OCI-LY1 (cell line): ENCODE results near the gene NRAS.

Experiments used
- H2AFZ ChIP-seq: fragments of 200-600 bp; sonication (generic), shearing (Covaris generic); 2 replicates; pipeline ENCODE4 v1.6.0; 2014; ENCODE audit warnings: antibody characterized with exemption, mild to moderate bottlenecking, low read length
- H3F3A ChIP-seq: fragments of 200-600 bp; sonication (generic), shearing (Covaris generic); 2 replicates; pipeline ENCODE4 v1.6.0; 2014; ENCODE audit warnings: mild to moderate bottlenecking, antibody characterized with exemption, low read length, moderate library complexity; ENCODE audit not compliant: insufficient read depth
- H3K27ac ChIP-seq: fragments of 200-600 bp; sonication (generic); 2 replicates; pipeline ENCODE4 v1.5.1; 2014; ENCODE audit warnings: low read length, mixed run types, mild to moderate bottlenecking, low read depth; ENCODE audit not compliant: poor library complexity, severe bottlenecking
- H3K27me3 ChIP-seq: fragments of 200-600 bp; sonication (generic); 2 replicates; pipeline ENCODE4 v1.6.0; 2014; ENCODE audit warnings: antibody characterized with exemption, mild to moderate bottlenecking, low read length, moderate library complexity; ENCODE audit not compliant: insufficient read depth
- H3K36me3 ChIP-seq: fragments of 200-600 bp; sonication (generic); 2 replicates; pipeline ENCODE4 v1.6.1; 2014; ENCODE audit warnings: mild to moderate bottlenecking, antibody characterized with exemption, low read length, moderate library complexity, mixed read lengths; ENCODE audit not compliant: insufficient read depth
- H3K4me1 ChIP-seq: fragments of 200-600 bp; sonication (generic); 2 replicates; pipeline ENCODE4 v1.5.1; 2014; ENCODE audit warnings: mild to moderate bottlenecking, low read length, moderate library complexity; ENCODE audit not compliant: insufficient read depth, severe bottlenecking
- H3K4me2 ChIP-seq: fragments of 200-600 bp; sonication (generic), shearing (Covaris generic); 2 replicates; pipeline ENCODE4 v1.6.1; 2014; ENCODE audit warnings: low read length
- H3K4me3 ChIP-seq: fragments of 200-600 bp; sonication (generic); 2 replicates; pipeline ENCODE4 v1.5.1; 2014; ENCODE audit warnings: low read length, low read depth, mild to moderate bottlenecking, mixed read lengths; ENCODE audit not compliant: poor library complexity, severe bottlenecking
- H3K79me2 ChIP-seq: fragments of 200-600 bp; shearing (Covaris generic); 2 replicates; pipeline ENCODE4 v1.6.1; 2016; ENCODE audit warnings: mixed run types, low read length, mixed read lengths; ENCODE audit not compliant: insufficient read depth
- H3K9ac ChIP-seq: fragments of 200-600 bp; sonication (generic), shearing (Covaris generic); 2 replicates; pipeline ENCODE4 v1.6.1; 2014; ENCODE audit warnings: mild to moderate bottlenecking, low read length, mixed read lengths
- H3K9me2 ChIP-seq: fragments of 200-600 bp; sonication (generic), shearing (Covaris generic); 2 replicates; pipeline ENCODE4 v1.6.1; 2014; ENCODE audit warnings: low read depth, mild to moderate bottlenecking, low read length, mixed read lengths
- H3K9me3 ChIP-seq: fragments of 200-600 bp; shearing (Covaris generic); 2 replicates; pipeline ENCODE4 v1.6.1; 2014; ENCODE audit warnings: low read length, mixed read lengths
- H4K20me1 ChIP-seq: fragments of 200-600 bp; sonication (generic), shearing (Covaris generic); 2 replicates; pipeline ENCODE4 v1.6.0; 2016; ENCODE audit warnings: mild to moderate bottlenecking, low read length; ENCODE audit not compliant: insufficient read depth
- CTCF ChIP-seq: fragments of 200-600 bp; sonication (generic), shearing (Covaris generic); IDR thresholded peaks from 2 replicates; pipeline ENCODE4 v1.5.1; 2017; ENCODE audit warnings: mild to moderate bottlenecking, antibody characterized with exemption, low read length, moderate library complexity, mixed read lengths
- EZH2 ChIP-seq: fragments of 200-600 bp; sonication (generic), shearing (Covaris generic); IDR thresholded peaks from 2 replicates; pipeline ENCODE4 v1.8.0; 2017; ENCODE audit warnings: borderline replicate concordance, mixed run types, mild to moderate bottlenecking, antibody characterized with exemption, low read length, moderate library complexity, mixed read lengths

Gene NRAS

GRCh38 chr1:114660238-114660637 lies 56.3 kb downstream of the NRAS start:
- H3K36me3 ChIP-seq, result no peaks in the 10 kb centered on the region
- no peak overlapping the region for H3K4me3 ChIP-seq
- no peaks in the 10 kb centered on the region for H3F3A ChIP-seq
- no peaks in the 10 kb centered on the region for H3K9me2 ChIP-seq
- H3K9me3 ChIP-seq, result no peaks in the 10 kb centered on the region
- H4K20me1 ChIP-seq, result no peaks in the 10 kb centered on the region
- no peaks in the 10 kb centered on the region for H3K27me3 ChIP-seq
- no peak overlapping the region for H2AFZ ChIP-seq
- no peaks in the 10 kb centered on the region for H3K79me2 ChIP-seq
- no peak overlapping the region for H3K27ac ChIP-seq
- no peaks in the 10 kb centered on the region for H3K4me1 ChIP-seq
- TF ChIP-seq CTCF (no peak), EZH2 (no peak)
- no peak overlapping the region for H3K9ac ChIP-seq
- H3K4me2 ChIP-seq, result no peak overlapping the region
